Activated CD8-positive, alpha-beta T cell treated with anti-CD3 and anti-CD28 coated beads for 36 hours (primary cell): ENCODE results near the gene COBL. TPM values are rescaled to one million over a fixed set of nuclear protein-coding genes. Genes with fewer than 3 reads are reported as not detected.

Experiments
- ATAC-seq: fragments of 200-7000 bp; cut with Tn5 transposase; one replicate; pipeline ENCODE4 v1.10.0; 2021; ENCODE audit warnings: mild to moderate bottlenecking, moderate library complexity
- CTCF ChIA-PET: fragments of 350-600 bp; sonication (Branson Sonifier 250); formaldehyde crosslinking; loops from one replicate; lab custom pipeline; 2021; ENCODE audit warnings: antibody characterized with exemption; lab: Charles Lee
- POLR2A ChIA-PET: fragments of 350-600 bp; sonication (Branson Sonifier 250); formaldehyde crosslinking; loops from one replicate; lab custom pipeline; 2021; ENCODE audit warnings: antibody characterized with exemption; lab: Charles Lee
- DNase-seq: peaks from one replicate; pipeline ENCODE4 v3.0.0-alpha.2; 2020
- H3K27ac Mint-ChIP-seq: one replicate; pipeline ENCODE4 v1.8.0; 2021; ENCODE audit warnings: mild to moderate bottlenecking, mixed read lengths
- H3K27me3 Mint-ChIP-seq: one replicate; pipeline ENCODE4 v1.8.0; 2021; ENCODE audit warnings: mixed read lengths
- H3K36me3 Mint-ChIP-seq: one replicate; pipeline ENCODE4 v1.8.0; 2021; ENCODE audit warnings: low read depth, mixed read lengths
- H3K4me1 Mint-ChIP-seq: one replicate; pipeline ENCODE4 v1.8.0; 2021; ENCODE audit warnings: low read depth, mixed read lengths
- H3K4me3 Mint-ChIP-seq: one replicate; pipeline ENCODE4 v1.8.0; 2021; ENCODE audit warnings: mild to moderate bottlenecking, moderate library complexity, mixed read lengths
- H3K9me3 Mint-ChIP-seq: one replicate; pipeline ENCODE4 v1.8.0; 2021; ENCODE audit warnings: mixed read lengths
- intact Hi-C: fragments of 100-400 bp; cut with micrococcal nuclease; formaldehyde crosslinking; loops from one replicate; pipeline ENCODE4 v1.10.0; 2022
- total RNA-seq, 2 experiments: library from RNA; stranded (reverse); gene quantifications; one replicate each; pipeline ENCODE4 v1.2.3, GENCODE V29; 2021
- TF ChIP-seq, protein P1 (sequence below): fragments of 200-600 bp; IDR thresholded peaks from one replicate; pipeline ENCODE4 v1.8.0; 2022; ENCODE audit warnings: antibody characterized with exemption, mild to moderate bottlenecking

Gene COBL
- total RNA-seq, 2 experiments from 2014 or later: not detected

DNA sequence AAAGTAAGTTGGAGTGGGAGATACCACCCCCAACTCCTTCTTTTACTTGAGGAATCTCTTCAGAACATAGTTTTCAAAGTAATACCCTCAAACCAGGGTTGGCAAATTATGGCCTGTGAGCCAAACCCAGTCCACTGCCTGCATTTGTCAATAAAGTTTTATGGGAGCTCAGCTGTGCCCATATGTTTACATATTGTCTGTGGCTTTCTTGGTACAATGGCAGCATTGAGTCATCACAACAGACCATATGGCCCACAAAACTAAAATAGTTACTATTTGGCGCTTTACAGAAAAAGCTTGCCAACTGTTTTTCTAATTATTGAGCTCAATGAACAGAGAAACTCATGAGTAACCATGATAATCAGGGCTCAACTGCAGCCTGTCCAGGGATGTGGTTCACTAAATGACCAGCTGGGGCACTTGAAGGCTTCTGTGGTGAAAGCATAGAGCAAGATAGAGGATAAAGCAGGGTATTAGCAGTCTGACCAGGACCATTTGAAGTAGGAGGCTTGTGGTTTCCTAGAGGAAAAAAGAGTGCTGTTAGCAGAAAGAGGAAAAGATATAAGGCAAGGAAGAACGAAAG is 337.9 kb downstream of the COBL start:
- Mint-ChIP-seq H3K4me3 (no peak overlapping the region), H3K27ac (no peak overlapping the region), H3K36me3 (no peaks in the 10 kb centered on the region), H3K9me3 (peaks cover 2% of the 10 kb centered on the region), H3K27me3 (peaks cover 5% of the 10 kb centered on the region), H3K4me1 (no peaks in the 10 kb centered on the region)
- POLR2A ChIA-PET: no interaction called here
- TF ChIP-seq, protein P1, sequence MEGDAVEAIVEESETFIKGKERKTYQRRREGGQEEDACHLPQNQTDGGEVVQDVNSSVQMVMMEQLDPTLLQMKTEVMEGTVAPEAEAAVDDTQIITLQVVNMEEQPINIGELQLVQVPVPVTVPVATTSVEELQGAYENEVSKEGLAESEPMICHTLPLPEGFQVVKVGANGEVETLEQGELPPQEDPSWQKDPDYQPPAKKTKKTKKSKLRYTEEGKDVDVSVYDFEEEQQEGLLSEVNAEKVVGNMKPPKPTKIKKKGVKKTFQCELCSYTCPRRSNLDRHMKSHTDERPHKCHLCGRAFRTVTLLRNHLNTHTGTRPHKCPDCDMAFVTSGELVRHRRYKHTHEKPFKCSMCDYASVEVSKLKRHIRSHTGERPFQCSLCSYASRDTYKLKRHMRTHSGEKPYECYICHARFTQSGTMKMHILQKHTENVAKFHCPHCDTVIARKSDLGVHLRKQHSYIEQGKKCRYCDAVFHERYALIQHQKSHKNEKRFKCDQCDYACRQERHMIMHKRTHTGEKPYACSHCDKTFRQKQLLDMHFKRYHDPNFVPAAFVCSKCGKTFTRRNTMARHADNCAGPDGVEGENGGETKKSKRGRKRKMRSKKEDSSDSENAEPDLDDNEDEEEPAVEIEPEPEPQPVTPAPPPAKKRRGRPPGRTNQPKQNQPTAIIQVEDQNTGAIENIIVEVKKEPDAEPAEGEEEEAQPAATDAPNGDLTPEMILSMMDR: no peak
- DNase-seq (no peak), ATAC-seq (no peak)
- CTCF ChIA-PET: interaction anchor here (0.8 to 1.4 kb wide), 2 partner anchors 26 to 183 kb away, joined by 3 read pairs; no protein-coding TSS in a partner anchor
- intact Hi-C loops: loop anchor here (5.0 kb wide), 1 partner anchor 271 kb away; no protein-coding TSS in a partner anchor

DNA sequence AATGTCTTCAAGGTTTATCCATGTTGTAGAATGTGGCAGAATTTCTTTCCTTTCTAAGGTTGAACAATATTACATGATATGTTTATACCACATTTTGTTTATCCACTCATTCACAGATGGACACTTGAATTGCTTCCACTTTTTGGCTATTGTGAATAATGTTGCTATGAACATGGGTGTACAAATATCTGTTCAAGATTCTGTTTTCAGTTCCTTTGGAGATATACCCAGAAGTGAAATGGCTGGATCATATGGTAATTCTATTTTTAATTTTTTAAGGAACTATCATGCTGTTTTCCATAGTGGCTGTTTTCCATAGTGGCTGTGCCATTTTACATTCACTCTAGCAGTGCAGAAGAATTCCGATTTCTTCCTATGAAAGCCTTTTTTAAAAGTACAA is 339.2 kb downstream of the COBL start:
- TF ChIP-seq, protein P1: no peak

DNA sequence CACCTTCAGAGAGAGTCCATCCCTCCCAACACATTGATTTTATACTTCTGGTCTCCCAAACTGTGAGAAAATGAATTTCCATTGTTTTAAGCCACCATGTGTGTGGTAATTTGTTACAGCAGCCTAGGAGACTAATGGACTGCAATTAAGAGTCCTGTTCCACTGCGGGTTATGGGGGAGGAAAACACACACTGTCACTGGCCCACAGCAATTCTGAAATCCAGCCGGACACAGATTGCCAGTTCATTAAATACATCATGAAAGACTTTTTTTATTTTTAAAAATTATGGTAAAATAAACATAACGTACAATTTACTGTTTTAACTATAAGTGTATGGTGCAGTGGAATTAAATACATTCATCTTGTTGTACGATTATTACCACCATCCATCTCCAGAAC is 340.5 kb downstream of the COBL start:
- no peak overlapping the region for H3K4me3 Mint-ChIP-seq
- no peaks in the 10 kb centered on the region for H3K36me3 Mint-ChIP-seq
- peaks cover 2% of the 10 kb centered on the region for H3K9me3 Mint-ChIP-seq
- CTCF ChIA-PET: no interaction called here
- intact Hi-C loops: loop anchor here (5.0 kb wide), 1 partner anchor 269 kb away; no protein-coding TSS in a partner anchor
- TF ChIP-seq, protein P1: no peak
- DNase-seq: no peak
- no peak for ATAC-seq
- H3K27ac Mint-ChIP-seq: no peak overlapping the region
- H3K4me1 Mint-ChIP-seq: no peaks in the 10 kb centered on the region
- POLR2A ChIA-PET: no interaction called here
- peaks cover 5% of the 10 kb centered on the region for H3K27me3 Mint-ChIP-seq

More for the DNA sequence above, 339.2 kb downstream of the COBL start:
- no peak for DNase-seq
- Mint-ChIP-seq H3K9me3 (peaks cover 2% of the 10 kb centered on the region), H3K27ac (no peak overlapping the region), H3K4me1 (no peaks in the 10 kb centered on the region), H3K4me3 (no peak overlapping the region), H3K27me3 (peaks cover 5% of the 10 kb centered on the region), H3K36me3 (no peaks in the 10 kb centered on the region)
- CTCF ChIA-PET: no interaction called here
- POLR2A ChIA-PET: no interaction called here
- intact Hi-C loops: loop anchor here (5.0 kb wide), 1 partner anchor 270 kb away; no protein-coding TSS in a partner anchor
- ATAC-seq: no peak

DNA sequence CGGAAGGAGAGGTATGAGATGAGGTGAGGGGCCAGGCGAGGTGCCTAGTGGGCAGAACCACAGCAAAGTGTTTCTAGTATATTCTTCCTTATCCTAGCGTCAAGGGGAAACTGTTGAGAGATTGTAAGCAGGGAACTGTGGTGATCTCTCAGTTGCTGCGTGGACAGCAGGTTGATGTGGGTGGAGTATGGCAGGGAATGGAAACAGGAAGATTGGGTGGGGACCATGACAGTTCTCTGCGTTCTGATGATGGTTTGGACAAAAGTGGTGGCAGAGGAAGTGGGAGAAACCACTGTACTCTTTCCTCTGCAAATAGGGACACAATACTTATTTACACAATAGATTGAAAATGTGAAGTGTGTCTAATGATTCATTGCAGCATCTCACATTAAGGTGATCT is 342.4 kb downstream of the COBL start:
- Mint-ChIP-seq H3K4me3 (no peak overlapping the region), H3K4me1 (no peaks in the 10 kb centered on the region), H3K27me3 (peaks cover 5% of the 10 kb centered on the region), H3K9me3 (peaks cover 2% of the 10 kb centered on the region), H3K27ac (no peak overlapping the region), H3K36me3 (no peaks in the 10 kb centered on the region)
- DNase-seq (no peak), ATAC-seq (no peak)
- ChIA-PET POLR2A (no interaction called here), CTCF (no interaction called here)
- intact Hi-C loops: no loop called here
- TF ChIP-seq, protein P1: no peak

DNA sequence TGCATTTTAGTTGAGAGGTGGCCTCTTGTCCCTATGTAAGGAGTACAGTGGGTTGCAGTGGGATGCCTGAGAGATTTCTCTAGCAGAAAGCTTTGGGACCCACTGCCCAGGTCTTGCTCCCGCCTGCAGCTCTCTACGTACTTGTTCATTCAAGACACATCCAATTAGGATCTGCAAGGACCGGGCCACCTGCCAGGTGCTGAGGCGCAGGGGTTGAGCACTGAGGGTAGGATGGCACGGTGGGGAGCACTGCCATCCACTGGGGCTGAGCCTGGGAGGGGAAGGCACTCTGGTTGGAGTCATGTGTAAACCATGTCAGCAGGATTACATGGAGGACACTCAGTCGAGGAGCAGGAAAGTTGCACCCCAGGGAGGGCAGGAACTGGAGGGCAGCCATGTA is 342.8 kb downstream of the COBL start:
- ATAC-seq (no peak), DNase-seq (no peak)
- Mint-ChIP-seq H3K27me3 (peaks cover 5% of the 10 kb centered on the region), H3K9me3 (peaks cover under 1% of the 10 kb centered on the region), H3K36me3 (no peaks in the 10 kb centered on the region), H3K4me1 (no peaks in the 10 kb centered on the region), H3K27ac (no peak overlapping the region), H3K4me3 (no peak overlapping the region)
- TF ChIP-seq, protein P1: no peak
- intact Hi-C loops: no loop called here
- POLR2A ChIA-PET: no interaction called here
- CTCF ChIA-PET: no interaction called here
